Muscle of leg (tissue), 16 donors: ENCODE measurements around the gene CYP11A1. TPM values are rescaled to one million over a fixed set of nuclear protein-coding genes. Genes with fewer than 3 reads are reported as not detected.

Experiments
- DNase-seq: peaks from one replicate; pipeline ENCODE4 v3.0.0; 2013
- H3K27ac ChIP-seq: one replicate; pipeline ENCODE4 v1.5.1; 2013; ENCODE audit warnings: mild to moderate bottlenecking, low read length, control low read depth
- H3K27me3 ChIP-seq: one replicate; pipeline ENCODE4 v1.6.1; 2013; ENCODE audit warnings: low read length; ENCODE audit not compliant: control insufficient read depth, insufficient read depth
- H3K36me3 ChIP-seq: one replicate; pipeline ENCODE4 v1.6.1; 2013; ENCODE audit warnings: low read length; ENCODE audit not compliant: control insufficient read depth, insufficient read depth
- H3K4me1 ChIP-seq: one replicate; pipeline ENCODE4 v1.6.1; 2013; ENCODE audit warnings: low read length; ENCODE audit not compliant: control insufficient read depth, insufficient read depth
- H3K4me3 ChIP-seq: one replicate; pipeline ENCODE4 v1.5.1; 2013; ENCODE audit warnings: low read length, control low read depth
- H3K9me3 ChIP-seq: replicated peaks from 2 replicates; pipeline ENCODE4 v1.6.1; 2013; ENCODE audit warnings: low read depth, low read length; ENCODE audit not compliant: control insufficient read depth
- WGBS: methylation state at CpG from one replicate; pipeline ENCODE4 v1.1.5; 2013; ENCODE audit warnings: missing lambda C conversion rate; ENCODE audit not compliant: insufficient coverage; 5-methylcytosine and 5-hydroxymethylcytosine counted together
- long read RNA-seq, 11 donors: transcript quantifications; one replicate each; lab custom pipeline, GENCODE V29; 2026
- polyA plus RNA-seq, 8 donors: library from polyadenylated mRNA; unstranded; fragments of 120-200 nt; gene quantifications; one replicate each; pipeline versions ENCODE4 v1.2.1 to v1.2.3, GENCODE V29; 2013; ENCODE audit warnings: inconsistent platforms in 1 of 8, low replicate concordance in 1 of 8; ENCODE audit not compliant: insufficient read length in 8 of 8, insufficient read depth in 1 of 8
- total RNA-seq: library from RNA; stranded (reverse); fragments of 120-200 nt; gene quantifications from one replicate; pipeline ENCODE4 v1.2.4, GENCODE V29; 2013

The CYP11A1 gene
- total RNA-seq (1.2 TPM), polyA plus RNA-seq (1 to 10 TPM; 1.7 to 3.6 (median 2.4) TPM)
- long read RNA-seq, donor 1: 0 reads
- long read RNA-seq, donor 2: 0 reads
- long read RNA-seq, donor 3, partial matches to known transcripts: 0 of 2 reads
- long read RNA-seq, donor 3, other reads (novel, unspliced or antisense): 0 of 2 reads
- long read RNA-seq, donor 4, partial matches to known transcripts: 0 of 2 reads
- long read RNA-seq, donor 4, other reads (novel, unspliced or antisense): 0 of 2 reads
- long read RNA-seq, donor 5, partial matches to known transcripts: 0 of 3 reads
- long read RNA-seq, donor 5, other reads (novel, unspliced or antisense): 0 of 3 reads
- long read RNA-seq, donor 6, partial matches to known transcripts: 0 of 1 reads
- long read RNA-seq, donor 6, other reads (novel, unspliced or antisense): 0 of 1 reads
- long read RNA-seq, donor 7: 0 reads
- long read RNA-seq, donor 8: 0 reads
- long read RNA-seq, donor 9, partial matches to known transcripts: 0 of 2 reads
- long read RNA-seq, donor 9, other reads (novel, unspliced or antisense): 0 of 2 reads
- long read RNA-seq, donor 10: 0 reads
- long read RNA-seq, donor 11, partial matches to known transcripts: 5 of 10 reads
- long read RNA-seq, donor 11, other reads (novel, unspliced or antisense): 0 of 10 reads

DNA sequence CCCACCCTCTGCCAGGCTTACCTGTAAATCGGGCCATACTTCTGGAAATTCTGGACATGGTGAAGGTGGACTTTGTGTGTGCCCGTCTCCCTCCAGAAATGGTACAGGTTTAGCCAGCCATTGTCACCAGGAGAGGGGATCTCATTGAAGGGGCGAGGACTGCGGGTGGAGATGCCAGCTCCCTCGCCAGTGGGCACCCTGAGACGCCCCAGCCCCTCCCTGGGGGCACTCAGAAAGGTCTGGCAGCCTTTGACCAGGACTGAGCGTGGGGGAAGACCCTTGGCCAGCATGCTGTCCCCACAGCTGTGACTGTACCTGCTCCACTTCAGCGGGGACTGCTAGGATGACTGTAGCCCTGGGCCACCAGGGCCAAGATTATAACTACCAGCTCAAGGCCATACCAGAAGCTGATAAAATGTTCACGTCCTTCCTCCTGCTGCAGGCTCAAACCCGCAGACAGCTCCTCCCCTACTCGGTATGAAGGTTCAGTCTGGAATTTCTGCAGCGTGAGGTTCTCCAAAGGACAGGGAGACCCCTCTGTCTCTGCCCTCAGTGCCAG lies at the start of gene CYP11A1:
CYP11A1 (minus strand) TSS at position 351 of the 559 bp plus-strand sequence; CDS start at position 290, 61 bp downstream.
- H3K4me1 ChIP-seq: peaks cover 3% of the 10 kb centered on the region
- DNase-seq: no peak
- 89% methylated on average over 11 of the region's 12 CpGs for WGBS
- no peaks in the 10 kb centered on the region for H3K36me3 ChIP-seq
- H3K27ac ChIP-seq: no peak within 1 kb of the TSS
- H3K4me3 ChIP-seq: no peak within 1 kb of the TSS
- H3K9me3 ChIP-seq: no peaks in the 10 kb centered on the region
- H3K27me3 ChIP-seq: peaks cover 53% of the 10 kb centered on the region

DNA sequence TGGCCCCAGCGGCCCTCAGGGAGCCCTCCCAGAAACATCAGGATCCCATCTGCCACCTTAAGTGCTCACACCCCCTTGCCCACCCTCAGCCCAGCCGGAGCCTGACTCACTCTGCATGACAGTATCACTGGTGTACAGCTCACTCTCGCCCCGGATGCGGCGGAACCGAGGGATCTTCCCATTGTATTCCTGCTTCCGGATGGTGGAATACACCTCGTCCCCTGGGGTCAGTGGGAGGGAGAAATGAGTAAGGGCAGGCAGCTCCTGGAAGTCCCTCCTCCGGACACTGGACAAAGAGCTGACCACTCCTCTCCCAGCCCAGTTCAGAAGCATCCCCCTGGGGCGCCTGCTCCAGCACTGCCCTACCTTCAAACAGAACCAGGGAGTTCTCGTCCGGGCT lies 49.8 kb upstream of the CYP11A1 start:
- no peaks in the 10 kb centered on the region for H3K9me3 ChIP-seq
- peak overlapping the region; percentile 13 for H3K27ac ChIP-seq
- H3K4me3 ChIP-seq: no peak overlapping the region
- peaks cover 31% of the 10 kb centered on the region for H3K4me1 ChIP-seq
- H3K36me3 ChIP-seq: peaks cover 16% of the 10 kb centered on the region
- H3K27me3 ChIP-seq: no peaks in the 10 kb centered on the region
- peak; percentile 90 for DNase-seq
- 47% methylated on average over 5 of the region's 13 CpGs for WGBS

DNA sequence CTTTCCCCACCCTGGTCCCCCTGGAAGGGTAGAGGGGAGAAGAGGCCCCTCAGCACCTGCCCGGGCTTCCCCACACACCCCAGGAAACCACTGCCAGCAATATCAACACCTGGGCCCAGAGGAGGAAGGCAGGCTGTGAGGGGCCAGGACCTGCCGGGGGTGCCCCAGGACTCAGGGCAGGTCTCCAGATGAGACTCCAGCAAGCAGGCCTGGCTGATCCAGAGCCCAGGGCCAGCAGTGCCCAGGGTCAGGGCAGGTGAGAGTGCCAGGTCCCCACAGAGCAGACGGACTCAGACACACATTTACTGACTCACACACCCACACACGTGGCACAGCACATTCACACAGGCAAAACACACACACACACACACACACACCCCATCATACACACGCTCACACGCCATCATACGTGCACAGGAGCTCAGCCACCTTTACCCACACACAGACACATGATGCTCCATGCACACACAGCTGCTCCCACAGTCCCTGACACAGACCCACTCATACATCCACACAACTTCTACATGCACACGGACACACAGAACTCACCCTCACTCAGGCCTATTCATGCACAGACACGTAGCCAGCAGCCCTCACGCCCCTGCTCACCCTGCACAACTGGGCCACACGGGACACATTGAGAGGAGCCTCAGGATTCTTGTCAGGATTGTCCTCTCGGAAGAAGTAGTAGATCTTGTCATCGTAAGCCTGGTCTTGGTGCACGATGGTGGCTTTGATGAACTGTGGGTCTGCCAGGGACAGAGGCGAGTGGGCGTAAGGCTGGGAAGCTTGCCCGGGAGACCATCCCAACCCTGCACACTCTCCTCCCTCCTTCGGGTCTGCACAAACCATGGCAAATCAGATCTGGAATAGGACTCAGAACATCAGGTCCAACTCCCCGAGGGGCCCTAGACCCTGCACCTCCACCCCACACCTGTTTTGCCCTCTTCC lies 48.8 kb upstream of the CYP11A1 start:
- DNase-seq: no peak
- no peak overlapping the region for H3K4me3 ChIP-seq
- peaks cover 31% of the 10 kb centered on the region for H3K4me1 ChIP-seq
- H3K27me3 ChIP-seq: no peaks in the 10 kb centered on the region
- WGBS: 70% methylated on average over 10 of the region's 19 CpGs
- peak overlapping the region; percentile 13 for H3K27ac ChIP-seq
- H3K9me3 ChIP-seq: no peaks in the 10 kb centered on the region
- peaks cover 18% of the 10 kb centered on the region for H3K36me3 ChIP-seq

DNA sequence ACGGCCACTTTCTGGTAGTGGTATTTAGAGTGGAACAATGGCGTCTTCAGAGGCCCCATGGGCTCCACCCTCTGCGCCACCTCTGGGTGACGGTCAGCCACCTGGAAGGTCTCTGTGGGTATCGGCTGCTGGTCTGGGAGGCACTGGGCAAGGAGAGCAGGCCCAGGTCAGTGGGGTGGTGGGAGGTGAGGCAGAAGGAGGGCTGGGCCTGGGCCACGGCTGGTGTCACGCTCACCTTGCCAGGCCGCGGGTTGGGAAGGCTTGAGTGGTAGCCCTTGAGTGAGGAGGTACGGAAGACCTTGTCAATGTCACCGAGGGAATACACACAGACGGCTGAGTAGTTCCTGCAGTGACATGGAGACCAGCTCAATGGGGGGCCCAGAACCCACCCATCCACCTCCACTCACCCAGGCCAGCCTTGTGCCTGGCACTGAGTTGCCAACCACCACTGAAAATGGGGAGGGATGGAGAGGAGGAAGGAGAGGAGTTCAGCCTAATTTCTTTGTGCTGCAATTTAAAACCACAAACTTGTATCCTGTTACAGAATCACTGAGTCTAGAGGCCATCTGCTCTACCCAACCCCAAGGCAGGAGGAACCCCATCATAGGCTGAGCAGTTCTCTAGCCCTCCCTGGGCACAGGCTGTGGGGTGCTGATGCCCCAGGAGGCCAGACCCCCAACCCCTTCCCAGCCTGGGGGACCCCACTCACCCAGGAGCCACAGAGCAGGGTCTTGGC lies 47.3 kb upstream of the CYP11A1 start:
- WGBS: 94% methylated on average over 7 of the region's 12 CpGs
- Histone ChIP-seq H3K4me1 (peaks cover 30% of the 10 kb centered on the region), H3K4me3 (no peak overlapping the region), H3K9me3 (no peaks in the 10 kb centered on the region), H3K27me3 (no peaks in the 10 kb centered on the region), H3K27ac (no peak overlapping the region), H3K36me3 (peaks cover 27% of the 10 kb centered on the region)
- DNase-seq: no peak

DNA sequence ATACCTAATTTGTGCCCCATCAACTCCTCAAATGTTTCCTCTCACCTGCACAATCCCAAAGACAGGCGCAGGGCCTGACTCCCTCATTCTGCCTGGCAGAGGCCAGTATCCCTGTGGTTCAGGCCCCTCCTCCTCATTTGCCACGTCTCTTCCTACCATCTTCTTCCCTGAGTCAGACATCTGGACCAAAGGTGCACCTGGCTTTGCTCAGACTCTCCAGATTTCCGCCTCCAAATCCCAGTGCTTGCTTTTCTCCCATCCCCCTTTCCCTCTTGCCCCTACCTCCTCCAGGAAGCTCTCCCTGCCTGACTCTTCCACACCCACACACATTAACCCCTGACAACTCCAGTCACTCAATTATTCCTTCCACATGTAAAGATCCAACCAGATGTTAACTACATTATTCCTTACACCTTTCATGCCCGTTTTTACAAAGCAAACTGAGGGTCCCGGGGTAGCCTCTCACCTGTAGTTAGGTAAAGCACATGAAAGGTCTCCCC lies 46.7 kb upstream of the CYP11A1 start:
- WGBS: 72% methylated on average over 5 of the region's 5 CpGs
- H3K9me3 ChIP-seq: no peaks in the 10 kb centered on the region
- peaks cover 27% of the 10 kb centered on the region for H3K36me3 ChIP-seq
- H3K27ac ChIP-seq: no peak overlapping the region
- H3K4me3 ChIP-seq: no peak overlapping the region
- no peaks in the 10 kb centered on the region for H3K27me3 ChIP-seq
- DNase-seq: no peak
- H3K4me1 ChIP-seq: peaks cover 35% of the 10 kb centered on the region

DNA sequence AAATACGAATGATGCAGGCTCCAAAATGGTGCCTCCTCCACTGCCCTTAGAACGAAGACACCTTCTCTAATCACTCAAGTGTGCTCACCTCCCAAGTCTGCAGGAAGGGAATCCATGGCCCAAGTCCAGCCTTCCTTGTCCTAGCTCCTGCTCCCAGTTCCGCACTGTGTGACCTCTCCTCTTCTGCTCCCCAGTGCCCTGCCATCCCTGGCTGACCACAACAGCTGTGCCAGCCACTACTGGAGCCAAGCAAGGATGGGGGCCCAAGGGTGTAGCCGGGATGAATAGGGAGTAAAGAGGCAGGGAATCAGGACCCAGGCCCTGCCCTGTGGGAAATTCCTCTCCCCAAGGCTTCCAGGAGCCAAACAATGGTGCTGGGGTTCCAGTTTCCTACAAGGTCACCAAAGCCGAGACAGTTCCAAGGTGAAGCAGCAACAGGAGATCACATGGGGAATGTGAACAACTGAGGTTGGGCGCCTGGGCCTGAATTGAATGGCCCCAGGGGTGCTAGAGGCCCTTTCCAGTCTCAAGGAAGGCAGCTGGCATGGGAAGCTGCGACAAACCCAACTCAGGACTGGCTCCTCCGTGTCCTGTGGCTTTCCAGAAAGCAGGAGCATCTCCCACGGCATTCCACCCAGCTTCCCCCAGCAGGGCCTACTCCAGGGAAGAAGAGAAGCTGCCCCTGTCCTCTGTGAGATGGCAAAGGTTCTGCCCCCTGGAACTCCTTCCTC lies 46.1 kb upstream of the CYP11A1 start:
- 79% methylated on average over 8 of the region's 9 CpGs for WGBS
- Histone ChIP-seq H3K27ac (no peak overlapping the region), H3K36me3 (peaks cover 27% of the 10 kb centered on the region), H3K9me3 (no peaks in the 10 kb centered on the region), H3K27me3 (no peaks in the 10 kb centered on the region), H3K4me1 (peaks cover 37% of the 10 kb centered on the region), H3K4me3 (no peak overlapping the region)
- no peak for DNase-seq

DNA sequence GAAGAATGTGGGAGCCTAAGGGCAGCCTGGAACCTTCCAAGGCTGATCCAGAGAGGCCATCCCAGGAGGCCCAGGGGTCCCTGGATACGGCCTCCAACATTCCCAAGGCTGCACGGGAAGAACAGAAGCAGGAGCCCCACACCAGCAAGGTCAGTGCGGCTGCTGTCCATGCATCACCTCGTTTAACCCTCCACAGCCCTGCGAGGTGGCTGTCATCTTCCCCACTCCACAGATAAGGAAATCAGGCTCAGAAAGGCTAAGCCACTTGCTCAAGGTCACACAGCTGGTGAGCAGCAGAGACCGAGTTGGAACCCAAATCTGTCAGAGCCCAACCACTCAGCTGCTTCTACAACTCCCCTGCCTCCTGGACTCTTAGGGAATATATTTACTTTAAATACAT lies 44.7 kb upstream of the CYP11A1 start:
- H3K36me3 ChIP-seq: peaks cover 24% of the 10 kb centered on the region
- peaks cover 34% of the 10 kb centered on the region for H3K4me1 ChIP-seq
- no peaks in the 10 kb centered on the region for H3K9me3 ChIP-seq
- H3K27ac ChIP-seq: no peak overlapping the region
- DNase-seq: no peak
- no peaks in the 10 kb centered on the region for H3K27me3 ChIP-seq
- WGBS: 53% methylated on average over 3 of the region's 6 CpGs
- H3K4me3 ChIP-seq: no peak overlapping the region

DNA sequence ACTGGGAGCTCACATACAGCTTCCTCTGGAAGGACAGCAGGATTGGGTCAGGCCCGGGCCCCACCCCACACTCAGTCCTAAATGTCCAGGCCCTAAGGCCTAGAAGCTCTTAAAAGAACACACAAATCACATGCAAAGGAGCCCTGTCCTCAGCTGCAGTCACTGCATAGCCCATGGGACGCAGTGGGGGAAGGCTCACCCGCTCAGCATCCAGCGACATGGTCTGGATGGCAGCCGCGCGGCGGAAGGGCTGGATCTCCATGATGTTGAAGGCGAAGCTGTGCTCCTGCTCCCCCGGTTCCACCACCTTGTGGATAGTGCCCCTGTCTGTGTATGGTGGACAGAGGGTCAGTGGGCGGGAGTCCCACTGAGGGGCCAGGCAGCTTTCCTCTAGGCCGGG lies 44.2 kb upstream of the CYP11A1 start:
- H3K9me3 ChIP-seq: no peaks in the 10 kb centered on the region
- 86% methylated on average over 10 of the region's 12 CpGs for WGBS
- DNase-seq: no peak
- H3K4me1 ChIP-seq: peaks cover 34% of the 10 kb centered on the region
- H3K27me3 ChIP-seq: peaks cover 3% of the 10 kb centered on the region
- H3K4me3 ChIP-seq: no peak overlapping the region
- no peak overlapping the region for H3K27ac ChIP-seq
- H3K36me3 ChIP-seq: peaks cover 24% of the 10 kb centered on the region

DNA sequence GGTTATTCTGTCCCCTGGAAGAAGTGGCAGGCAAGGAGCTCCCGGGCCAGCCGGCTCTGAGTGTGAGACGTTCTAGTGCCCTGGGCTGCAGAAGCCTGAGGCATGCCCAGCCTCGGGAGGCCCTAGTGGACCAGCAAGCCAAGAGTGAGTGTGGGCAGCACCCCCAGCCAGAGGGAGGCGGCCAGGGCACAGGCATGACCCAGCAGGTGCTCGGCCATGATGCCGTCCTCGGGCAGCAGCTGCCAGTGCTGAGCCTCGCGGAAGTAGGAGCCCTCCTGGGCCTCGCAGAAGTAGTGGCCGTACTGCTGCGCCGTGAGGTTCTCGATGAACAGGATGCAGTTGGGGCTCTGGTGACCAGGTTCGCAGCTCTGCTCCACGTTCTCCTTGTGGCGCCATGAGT lies 43.1 kb upstream of the CYP11A1 start:
- WGBS: 87% methylated on average over 18 of the region's 18 CpGs
- H3K4me3 ChIP-seq: no peak overlapping the region
- H3K9me3 ChIP-seq: no peaks in the 10 kb centered on the region
- H3K27ac ChIP-seq: no peak overlapping the region
- no peak for DNase-seq
- peaks cover 28% of the 10 kb centered on the region for H3K4me1 ChIP-seq
- H3K36me3 ChIP-seq: peaks cover 22% of the 10 kb centered on the region
- peaks cover 9% of the 10 kb centered on the region for H3K27me3 ChIP-seq
